ENCODE data around the gene DUSP21. TPM values are rescaled to one million over a fixed set of nuclear protein-coding genes. Genes with fewer than 3 reads are reported as not detected.
A peak's percentile ranks its signal among the peaks of the same experiment; 100 is the strongest.
"Not testable (repeated sequence)": the region's sequence is repeated elsewhere in the genome, so short reads cannot be mapped to it uniquely, and the experiment has no call there.

The DUSP21 gene
- total RNA-seq, 2 experiments from 2014 or later: not detected

DNA sequence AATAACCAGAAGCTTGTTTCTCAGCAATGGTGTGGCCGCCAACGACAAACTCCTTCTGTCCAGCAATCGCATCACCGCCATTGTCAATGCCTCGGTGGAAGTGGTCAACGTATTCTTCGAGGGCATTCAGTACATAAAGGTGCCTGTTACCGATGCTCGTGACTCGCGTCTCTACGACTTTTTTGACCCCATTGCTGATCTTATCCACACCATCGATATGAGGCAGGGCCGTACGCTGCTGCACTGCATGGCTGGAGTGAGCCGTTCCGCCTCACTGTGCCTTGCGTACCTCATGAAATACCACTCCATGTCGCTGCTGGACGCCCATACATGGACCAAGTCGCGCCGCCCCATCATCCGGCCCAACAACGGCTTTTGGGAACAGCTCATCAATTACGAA lies 383 bp downstream of the DUSP21 start:
- DNase-seq (no peak), ATAC-seq (no peak)
- Mint-ChIP-seq H3K4me1 (no peaks in the 10 kb centered on the region), H3K9me3 (ENCODE audit: low read depth) (no peaks in the 10 kb centered on the region), H3K27ac (no peak overlapping the region), H3K27me3 (no peaks in the 10 kb centered on the region), H3K36me3 (ENCODE audit: low read depth) (no peaks in the 10 kb centered on the region), H3K4me3 (no peak overlapping the region)
- intact Hi-C loops (cut with DNase I, micrococcal nuclease): no loop called here
- CTCF ChIA-PET: interaction anchor here (0.8 kb wide), 1 partner anchor 217 kb away, joined by 3 read pairs; no protein-coding TSS in a partner anchor
- POLR2A ChIA-PET: no interaction called here

DNA sequence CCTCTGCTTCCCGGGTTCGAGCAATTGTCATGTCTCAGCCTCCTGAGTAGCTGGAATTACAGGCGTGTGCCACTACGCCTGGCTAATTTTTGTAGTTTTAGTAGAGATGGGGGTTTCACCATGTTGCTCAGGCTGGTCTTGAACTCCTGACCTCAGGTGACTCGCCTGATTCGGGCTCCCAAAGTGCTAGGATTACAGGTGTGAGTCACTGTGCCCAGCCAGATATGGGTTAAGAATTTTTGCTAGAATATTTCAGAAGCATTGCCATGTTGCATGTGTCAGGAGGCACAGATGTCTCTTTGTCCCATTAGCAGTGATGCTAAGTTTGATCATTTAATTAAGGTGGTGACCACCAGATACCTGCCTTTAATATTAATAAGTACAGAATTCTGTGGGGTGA lies 7.1 kb downstream of the DUSP21 start:
- H3K36me3 Mint-ChIP-seq (ENCODE audit: low read depth); intact Hi-C loops (cut with DNase I, micrococcal nuclease); POLR2A ChIA-PET; CTCF ChIA-PET; H3K27me3 Mint-ChIP-seq; H3K9me3 Mint-ChIP-seq (ENCODE audit: low read depth); H3K4me3 Mint-ChIP-seq; ATAC-seq; H3K4me1 Mint-ChIP-seq; H3K27ac Mint-ChIP-seq: not testable (repeated sequence)
- peak; percentile 15 for DNase-seq

DNA sequence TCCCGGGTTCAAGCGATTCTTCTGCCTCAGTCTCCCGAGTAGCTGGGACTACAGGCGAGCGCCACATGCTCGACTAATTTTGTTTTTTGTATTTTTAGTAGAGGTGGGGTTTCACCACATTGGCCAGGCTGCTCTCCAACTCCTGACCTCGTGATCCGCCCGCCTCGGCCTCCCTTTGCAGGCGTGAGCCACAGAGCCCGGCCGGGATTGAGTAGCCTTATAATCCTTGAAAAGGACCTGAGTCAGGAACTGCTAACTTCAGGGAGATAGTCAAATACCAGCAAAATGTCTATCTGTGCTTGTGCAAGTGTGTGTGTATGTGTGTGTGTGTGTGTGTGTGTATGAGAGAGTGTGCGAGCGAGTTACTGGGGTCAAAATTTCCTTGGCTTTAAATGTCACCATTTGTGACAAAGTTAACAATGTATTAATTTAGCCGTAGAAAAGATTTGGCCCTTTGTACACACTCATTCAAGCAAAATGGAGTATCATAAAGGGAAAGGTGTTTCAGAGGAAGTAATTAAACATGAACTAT lies 27.4 kb downstream of the DUSP21 start:
- ATAC-seq (no peak), DNase-seq (no peak)
- no peaks in the 10 kb centered on the region for H3K27me3 Mint-ChIP-seq
- ChIA-PET POLR2A (no interaction called here), CTCF (no interaction called here)
- H3K27ac Mint-ChIP-seq: peak overlapping the region; percentile 60
- peaks cover 5% of the 10 kb centered on the region for H3K36me3 Mint-ChIP-seq (ENCODE audit: low read depth)
- no peaks in the 10 kb centered on the region for H3K9me3 Mint-ChIP-seq (ENCODE audit: low read depth)
- H3K4me3 Mint-ChIP-seq: peak overlapping the region; percentile 58
- H3K4me1 Mint-ChIP-seq: peaks cover 4% of the 10 kb centered on the region
- intact Hi-C loops (cut with DNase I, micrococcal nuclease): loop anchor here (5.0 to 10.0 kb wide), 8 partner anchors 51 to 1219 kb away; no protein-coding TSS in a partner anchor

DNA sequence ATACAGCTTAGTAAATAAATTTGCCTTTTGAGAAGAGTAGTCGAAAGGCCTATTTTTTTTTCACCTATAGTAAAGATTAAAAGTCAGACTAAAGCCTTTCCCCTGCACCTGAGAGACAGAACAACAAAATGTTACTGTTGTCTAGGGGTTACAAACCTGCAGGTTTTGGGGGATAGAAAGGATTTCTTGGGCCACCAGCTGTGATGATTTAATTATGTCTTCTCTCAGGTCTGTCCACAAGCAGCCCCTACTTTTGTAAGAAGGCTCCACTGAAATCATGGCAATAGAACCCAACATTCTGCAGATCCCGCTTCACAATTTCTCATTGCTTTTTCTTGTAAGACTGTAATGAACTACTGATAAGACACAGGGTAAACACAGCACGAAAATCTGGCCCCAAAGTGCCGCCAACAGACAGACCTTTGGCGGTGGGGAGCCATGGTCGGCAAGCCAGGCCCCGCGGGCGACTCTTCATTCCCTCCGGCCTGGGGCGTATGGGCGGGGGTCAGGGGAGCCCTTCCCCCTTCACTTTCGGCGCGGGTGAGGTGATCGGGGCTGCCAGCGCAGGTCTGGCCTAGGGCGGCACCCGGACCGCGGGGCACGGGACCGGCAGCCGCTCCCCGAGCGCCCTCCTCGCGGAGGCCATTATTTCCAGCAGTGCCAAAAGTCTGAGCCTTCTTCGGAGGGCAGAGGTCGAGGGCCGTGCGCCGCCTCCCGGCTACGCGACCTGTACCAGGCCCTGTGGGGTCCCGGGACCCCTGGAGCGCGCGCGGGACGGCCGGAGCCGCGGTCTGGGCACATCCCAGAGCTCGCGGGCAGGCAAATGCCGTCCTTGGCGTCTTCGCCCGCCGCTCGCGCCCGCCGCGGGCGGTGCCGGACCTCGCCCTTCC lies 28.4 kb downstream of the DUSP21 start:
- Mint-ChIP-seq H3K36me3 (ENCODE audit: low read depth) (peaks cover 5% of the 10 kb centered on the region), H3K27me3 (no peaks in the 10 kb centered on the region), H3K4me1 (peaks cover 6% of the 10 kb centered on the region), H3K9me3 (ENCODE audit: low read depth) (no peaks in the 10 kb centered on the region), H3K4me3 (peak overlapping the region; percentile 92), H3K27ac (peak overlapping the region; percentile 89)
- POLR2A ChIA-PET: interaction anchor here (0.6 to 0.9 kb wide), 2 partner anchors 32 to 1675 kb away, joined by 3 read pairs; no protein-coding TSS in a partner anchor
- ATAC-seq (peak; percentile 8), DNase-seq (peak; percentile 46)
- CTCF ChIA-PET: interaction anchor here (0.5 kb wide), 1 partner anchor 19 kb away, joined by 4 read pairs; no protein-coding TSS in a partner anchor
- intact Hi-C loops (cut with DNase I, micrococcal nuclease): loop anchor here (2.0 to 10.0 kb wide), 10 partner anchors 50 to 1220 kb away; partner anchors contain the start of gene FUNDC1 (in 1 of the 2)

DNA sequence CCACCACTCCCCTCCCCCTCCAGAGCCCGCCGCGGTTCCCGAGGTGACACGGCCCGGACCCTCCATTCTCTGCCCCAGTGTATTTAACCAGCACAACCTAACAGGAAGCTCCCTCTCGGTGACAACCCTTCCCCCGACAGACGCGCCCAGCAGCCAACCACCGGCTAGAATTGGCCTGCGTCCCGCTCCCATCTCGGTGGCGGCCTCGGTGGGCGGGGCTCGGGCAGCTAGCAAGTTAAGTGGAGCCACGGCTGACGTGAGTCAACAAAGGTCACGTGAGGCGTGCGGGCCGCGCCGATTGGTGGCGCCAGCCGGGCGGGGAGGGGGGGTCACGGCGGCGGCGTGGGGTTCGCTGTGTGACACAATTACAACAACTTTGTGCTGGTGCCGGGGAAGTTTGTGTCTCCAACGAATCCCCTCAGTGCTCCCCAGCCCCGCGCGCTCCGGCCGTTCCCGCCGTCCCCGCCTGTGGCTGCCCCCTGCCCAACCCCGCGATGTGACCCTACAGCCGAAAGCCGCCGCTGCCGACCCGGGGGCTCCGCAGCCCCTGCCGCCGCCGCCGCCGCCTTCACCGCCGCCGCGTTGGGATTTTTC lies 29.1 kb downstream of the DUSP21 start, which contains the start of gene KDM6A:
Gene KDM6A, plus strand, starts transcription at position 368 of the 594 bp plus-strand sequence. CDS start 364 bp downstream, outside the sequence.
- Mint-ChIP-seq H3K36me3 (ENCODE audit: low read depth) (peaks cover 7% of the 10 kb centered on the region), H3K27ac (peak within 1 kb of the TSS; percentile 99), H3K27me3 (no peaks in the 10 kb centered on the region), H3K9me3 (ENCODE audit: low read depth) (no peaks in the 10 kb centered on the region), H3K4me1 (peaks cover 9% of the 10 kb centered on the region), H3K4me3 (peak within 1 kb of the TSS; percentile 92)
- DNase-seq (peak; percentile 97), ATAC-seq (peak; percentile 91)
- ChIA-PET CTCF (interaction anchor here (0.5 kb wide), 1 partner anchor 20 kb away, joined by 4 read pairs; no protein-coding TSS in a partner anchor), POLR2A (interaction anchor here (0.6 to 0.9 kb wide), 2 partner anchors 31 to 1674 kb away, joined by 3 read pairs; no protein-coding TSS in a partner anchor)
- intact Hi-C loops (cut with DNase I, micrococcal nuclease): loop anchor here (2.0 to 10.0 kb wide), 10 partner anchors 49 to 1221 kb away; partner anchors contain the start of gene FUNDC1 (in 1 of the 2)

DNA sequence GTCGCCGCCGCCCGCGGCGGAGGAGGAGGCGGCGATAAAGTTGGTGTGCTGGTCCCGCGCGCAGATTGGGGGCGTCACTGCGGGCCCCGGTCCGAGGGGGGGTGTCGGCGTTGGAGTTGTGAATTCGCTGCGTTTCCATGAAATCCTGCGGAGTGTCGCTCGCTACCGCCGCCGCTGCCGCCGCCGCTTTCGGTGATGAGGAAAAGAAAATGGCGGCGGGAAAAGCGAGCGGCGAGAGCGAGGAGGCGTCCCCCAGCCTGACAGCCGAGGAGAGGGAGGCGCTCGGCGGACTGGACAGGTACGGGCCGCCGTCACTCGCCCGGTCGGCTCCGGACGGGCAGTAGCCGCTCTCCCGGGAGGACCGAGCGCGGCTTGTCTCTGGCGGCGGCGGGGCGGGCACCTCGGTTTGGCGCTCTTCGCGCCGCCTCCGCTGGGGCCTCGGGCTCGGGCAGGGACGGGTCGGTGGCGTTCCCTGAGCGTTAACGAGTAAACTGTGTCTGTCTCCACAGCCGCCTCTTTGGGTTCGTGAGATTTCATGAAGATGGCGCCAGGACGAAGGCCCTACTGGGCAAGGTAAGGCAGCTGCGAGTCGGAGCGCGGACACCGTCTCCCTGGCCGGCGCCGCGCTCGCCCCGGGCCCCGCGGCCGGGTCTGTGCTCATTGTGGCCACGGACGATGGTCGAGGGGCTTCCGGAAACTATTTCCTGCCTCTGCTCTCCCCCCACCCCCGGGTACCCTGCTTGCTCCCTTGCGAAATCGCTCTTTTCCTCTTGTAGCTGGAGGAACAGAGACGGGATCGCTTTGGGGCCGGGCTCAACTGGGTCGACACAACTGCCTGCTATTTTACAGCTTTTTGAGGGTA lies 29.8 kb downstream of the DUSP21 start:
- intact Hi-C loops (cut with DNase I, micrococcal nuclease): loop anchor here (2.0 to 10.0 kb wide), 10 partner anchors 49 to 1221 kb away; partner anchors contain the start of gene FUNDC1 (in 1 of the 2)
- Mint-ChIP-seq H3K4me1 (peaks cover 9% of the 10 kb centered on the region), H3K4me3 (peak overlapping the region; percentile 92), H3K27ac (peak overlapping the region; percentile 99), H3K36me3 (ENCODE audit: low read depth) (peaks cover 7% of the 10 kb centered on the region), H3K27me3 (no peaks in the 10 kb centered on the region), H3K9me3 (ENCODE audit: low read depth) (no peaks in the 10 kb centered on the region)
- ChIA-PET POLR2A (interaction anchor here (0.9 kb wide), 1 partner anchor 31 kb away, joined by 3 read pairs; no protein-coding TSS in a partner anchor), CTCF (no interaction called here)
- ATAC-seq (peak; percentile 4), DNase-seq (peak; percentile 59)

DNA sequence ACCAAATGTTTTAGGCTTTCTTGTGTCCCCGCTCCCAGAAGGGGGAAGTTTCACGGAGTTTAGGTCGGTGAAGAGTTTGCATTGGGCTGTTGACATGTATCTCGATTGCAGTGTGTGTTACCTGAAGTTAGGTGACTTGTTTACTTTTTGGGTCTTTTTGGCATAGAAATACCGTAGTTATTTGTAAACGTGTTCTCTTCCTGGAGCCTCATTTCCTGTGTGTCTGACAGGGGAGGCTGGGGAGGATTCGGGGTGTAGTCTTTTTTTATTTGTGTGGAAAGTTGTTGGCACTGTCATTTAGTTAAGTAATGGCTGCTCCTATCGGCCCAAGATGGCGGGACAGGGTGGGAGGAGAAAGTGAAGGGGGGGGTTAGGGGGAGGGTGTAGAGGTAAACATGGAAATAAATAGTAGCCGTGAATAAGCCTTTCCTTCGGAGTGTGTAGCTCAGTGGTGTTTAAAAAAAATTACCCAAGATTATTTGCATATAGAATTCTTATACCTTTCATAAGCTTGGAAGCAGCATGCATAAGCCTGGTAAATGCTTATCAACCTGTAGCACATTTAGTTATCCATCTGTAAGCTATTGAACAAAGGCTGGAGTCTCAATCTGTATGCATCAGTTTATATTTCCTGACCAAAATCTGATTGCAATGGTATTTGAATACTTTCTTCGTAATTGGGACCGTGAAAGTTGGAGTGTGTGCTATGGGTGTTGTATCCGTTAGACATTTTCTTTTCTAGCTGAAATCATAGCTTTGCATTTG lies 30.8 kb downstream of the DUSP21 start:
- H3K9me3 Mint-ChIP-seq (ENCODE audit: low read depth): no peaks in the 10 kb centered on the region

DNA sequence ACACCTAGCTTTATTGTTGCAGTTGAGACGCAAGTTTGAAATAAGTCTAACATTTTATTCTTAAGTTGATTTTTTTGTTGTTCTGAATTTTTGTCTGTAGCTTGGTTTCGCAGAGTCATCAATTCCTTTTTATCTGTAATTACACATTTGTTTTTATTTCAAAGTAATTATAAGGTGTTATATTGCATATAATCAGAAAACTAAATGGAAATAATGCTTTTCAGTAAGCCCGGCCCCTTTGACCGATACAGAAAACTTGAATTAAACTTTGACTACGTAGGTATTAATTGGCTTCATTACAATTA lies 31.3 kb downstream of the DUSP21 start:
- no peaks in the 10 kb centered on the region for H3K27me3 Mint-ChIP-seq
- peaks cover 12% of the 10 kb centered on the region for H3K4me1 Mint-ChIP-seq
- no peak for ATAC-seq
- H3K4me3 Mint-ChIP-seq: peak overlapping the region; percentile 92
- POLR2A ChIA-PET: interaction anchor here (0.6 to 0.9 kb wide), 3 partner anchors 11 to 63 kb away, joined by 3 to 10 read pairs (median 4); no protein-coding TSS in a partner anchor
- H3K9me3 Mint-ChIP-seq (ENCODE audit: low read depth): no peaks in the 10 kb centered on the region
- intact Hi-C loops (cut with DNase I, micrococcal nuclease): loop anchor here (5.0 to 10.0 kb wide), 3 partner anchors 50 to 1452 kb away; no protein-coding TSS in a partner anchor
- peaks cover 8% of the 10 kb centered on the region for H3K36me3 Mint-ChIP-seq (ENCODE audit: low read depth)
- CTCF ChIA-PET: interaction anchor here (1.2 to 1.4 kb wide), 2 partner anchors 12 to 40 kb away, joined by 3 read pairs; no protein-coding TSS in a partner anchor
- DNase-seq: no peak
- peak overlapping the region; percentile 99 for H3K27ac Mint-ChIP-seq

More for the DNA sequence above, 30.8 kb downstream of the DUSP21 start:
- Mint-ChIP-seq H3K36me3 (ENCODE audit: low read depth) (peaks cover 7% of the 10 kb centered on the region), H3K4me1 (peaks cover 11% of the 10 kb centered on the region), H3K27ac (peak overlapping the region; percentile 99), H3K27me3 (no peaks in the 10 kb centered on the region), H3K4me3 (peak overlapping the region; percentile 92)
- ATAC-seq: peak; percentile 28
- POLR2A ChIA-PET: interaction anchor here (0.6 to 0.9 kb wide), 4 partner anchors 11 to 135 kb away, joined by 3 to 10 read pairs (median 4); no protein-coding TSS in a partner anchor
- peak; percentile 68 for DNase-seq
- intact Hi-C loops (cut with DNase I, micrococcal nuclease): loop anchor here (5.0 to 10.0 kb wide), 9 partner anchors 48 to 1453 kb away; no protein-coding TSS in a partner anchor
- CTCF ChIA-PET: interaction anchor here (1.2 kb wide), 1 partner anchor 40 kb away, joined by 3 read pairs; no protein-coding TSS in a partner anchor

DNA sequence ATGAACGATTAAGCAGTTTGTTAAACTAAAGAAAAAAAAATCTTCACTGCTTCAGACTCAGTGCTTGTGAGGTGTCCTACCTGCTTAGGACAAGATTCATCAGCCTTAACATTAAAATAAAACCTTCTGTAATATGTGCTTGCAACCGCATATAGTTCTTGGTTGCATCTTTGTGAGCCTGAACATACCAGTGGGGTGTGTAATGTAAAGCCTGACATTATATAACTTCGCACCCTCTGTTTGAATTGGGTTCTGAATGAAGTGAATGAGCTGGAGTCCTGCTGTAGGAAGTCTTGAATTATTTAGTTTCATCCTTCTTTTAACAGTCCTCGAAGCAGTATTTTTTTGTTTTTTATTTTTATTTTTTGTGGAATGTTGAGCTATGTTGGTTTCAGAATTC lies 32.3 kb downstream of the DUSP21 start:
- Mint-ChIP-seq H3K9me3 (ENCODE audit: low read depth) (no peaks in the 10 kb centered on the region), H3K27ac (no peak overlapping the region), H3K4me1 (peaks cover 16% of the 10 kb centered on the region), H3K4me3 (peak overlapping the region; percentile 92), H3K27me3 (no peaks in the 10 kb centered on the region), H3K36me3 (ENCODE audit: low read depth) (peaks cover 9% of the 10 kb centered on the region)
- ATAC-seq (no peak), DNase-seq (no peak)
- POLR2A ChIA-PET: interaction anchor here (0.6 to 1.6 kb wide), 2 partner anchors 23 to 62 kb away, joined by 5 to 6 read pairs; no protein-coding TSS in a partner anchor
- CTCF ChIA-PET: interaction anchor here (1.4 kb wide), 1 partner anchor 11 kb away, joined by 3 read pairs; no protein-coding TSS in a partner anchor
- intact Hi-C loops (cut with DNase I, micrococcal nuclease): loop anchor here (5.0 to 10.0 kb wide), 3 partner anchors 49 to 1451 kb away; no protein-coding TSS in a partner anchor

Data from activated CD4-positive, alpha-beta T cell treated with anti-CD3 and anti-CD28 coated beads for 36 hours (primary cell).